HFFc6 (cell line): ENCODE data around the gene ABCB11. TPM values are rescaled to one million over a fixed set of nuclear protein-coding genes. Genes with fewer than 3 reads are reported as not detected.

ENCODE experiments used
- DNase-seq: peaks from one replicate; pipeline ENCODE4 v3.0.0-alpha.2; 2018
- H3K27ac Mint-ChIP-seq: 2 replicates; pipeline ENCODE4 v1.8.0; 2020; ENCODE audit warnings: mild to moderate bottlenecking, mixed read lengths
- H3K27me3 Mint-ChIP-seq: 2 replicates; pipeline ENCODE4 v1.8.0; 2021; ENCODE audit warnings: mild to moderate bottlenecking, moderate library complexity, mixed read lengths; ENCODE audit not compliant: insufficient read depth
- H3K36me3 Mint-ChIP-seq: 2 replicates; pipeline ENCODE4 v1.8.0; 2021; ENCODE audit warnings: low read depth, mixed read lengths
- H3K4me1 Mint-ChIP-seq: 2 replicates; pipeline ENCODE4 v1.8.0; 2020; ENCODE audit warnings: low read depth, mixed read lengths
- H3K4me3 Mint-ChIP-seq: 2 replicates; pipeline ENCODE4 v1.8.0; 2020; ENCODE audit warnings: mild to moderate bottlenecking, moderate library complexity, mixed read lengths
- H3K9me3 Mint-ChIP-seq: 2 replicates; pipeline ENCODE4 v1.8.0; 2020; ENCODE audit warnings: mild to moderate bottlenecking, mixed read lengths
- total RNA-seq, 6 experiments: library from RNA; stranded (reverse); fragmentation: NEBNext Ultra II Directional; extraction: Animal tissue kit (Norgen Biotek cat#: 25700); gene quantifications; 2 replicates in 1 of 6; 3 replicates in 5 of 6; pipeline ENCODE4 v1.2.3, GENCODE V29; 2021
- TF ChIP-seq, protein P1 (sequence below): fragments of 200-600 bp; sonication (generic); IDR thresholded peaks from 2 replicates; pipeline ENCODE4 v1.5.0; 2021; ENCODE audit warnings: antibody characterized with exemption, mild to moderate bottlenecking

Gene ABCB11
- total RNA-seq, 6 experiments from 2014 or later, result 0.02 TPM; not detected in 5

GRCh38 chr2:168930242-168930641, 100.9 kb downstream of the ABCB11 start:
- no peaks in the 10 kb centered on the region for H3K36me3 Mint-ChIP-seq
- TF ChIP-seq, protein P1, sequence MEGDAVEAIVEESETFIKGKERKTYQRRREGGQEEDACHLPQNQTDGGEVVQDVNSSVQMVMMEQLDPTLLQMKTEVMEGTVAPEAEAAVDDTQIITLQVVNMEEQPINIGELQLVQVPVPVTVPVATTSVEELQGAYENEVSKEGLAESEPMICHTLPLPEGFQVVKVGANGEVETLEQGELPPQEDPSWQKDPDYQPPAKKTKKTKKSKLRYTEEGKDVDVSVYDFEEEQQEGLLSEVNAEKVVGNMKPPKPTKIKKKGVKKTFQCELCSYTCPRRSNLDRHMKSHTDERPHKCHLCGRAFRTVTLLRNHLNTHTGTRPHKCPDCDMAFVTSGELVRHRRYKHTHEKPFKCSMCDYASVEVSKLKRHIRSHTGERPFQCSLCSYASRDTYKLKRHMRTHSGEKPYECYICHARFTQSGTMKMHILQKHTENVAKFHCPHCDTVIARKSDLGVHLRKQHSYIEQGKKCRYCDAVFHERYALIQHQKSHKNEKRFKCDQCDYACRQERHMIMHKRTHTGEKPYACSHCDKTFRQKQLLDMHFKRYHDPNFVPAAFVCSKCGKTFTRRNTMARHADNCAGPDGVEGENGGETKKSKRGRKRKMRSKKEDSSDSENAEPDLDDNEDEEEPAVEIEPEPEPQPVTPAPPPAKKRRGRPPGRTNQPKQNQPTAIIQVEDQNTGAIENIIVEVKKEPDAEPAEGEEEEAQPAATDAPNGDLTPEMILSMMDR, result no peak
- no peak overlapping the region for H3K4me3 Mint-ChIP-seq
- peaks cover 8% of the 10 kb centered on the region for H3K4me1 Mint-ChIP-seq
- no peak overlapping the region for H3K27ac Mint-ChIP-seq
- DNase-seq, result no peak
- H3K27me3 Mint-ChIP-seq, result peaks cover 10% of the 10 kb centered on the region
- H3K9me3 Mint-ChIP-seq, result no peaks in the 10 kb centered on the region

- no peaks in the 10 kb centered on the region for H3K36me3 Mint-ChIP-seq
- no peaks in the 10 kb centered on the region for H3K9me3 Mint-ChIP-seq
- no peak for DNase-seq
- H3K4me1 Mint-ChIP-seq, result no peaks in the 10 kb centered on the region
- no peak overlapping the region for H3K4me3 Mint-ChIP-seq
- no peak overlapping the region for H3K27ac Mint-ChIP-seq
- TF ChIP-seq, protein P1, result no peak
- peaks cover 10% of the 10 kb centered on the region for H3K27me3 Mint-ChIP-seq
These were observed 102.1 kb downstream of the ABCB11 start for GRCh38 chr2:168929031-168929430.

DNA sequence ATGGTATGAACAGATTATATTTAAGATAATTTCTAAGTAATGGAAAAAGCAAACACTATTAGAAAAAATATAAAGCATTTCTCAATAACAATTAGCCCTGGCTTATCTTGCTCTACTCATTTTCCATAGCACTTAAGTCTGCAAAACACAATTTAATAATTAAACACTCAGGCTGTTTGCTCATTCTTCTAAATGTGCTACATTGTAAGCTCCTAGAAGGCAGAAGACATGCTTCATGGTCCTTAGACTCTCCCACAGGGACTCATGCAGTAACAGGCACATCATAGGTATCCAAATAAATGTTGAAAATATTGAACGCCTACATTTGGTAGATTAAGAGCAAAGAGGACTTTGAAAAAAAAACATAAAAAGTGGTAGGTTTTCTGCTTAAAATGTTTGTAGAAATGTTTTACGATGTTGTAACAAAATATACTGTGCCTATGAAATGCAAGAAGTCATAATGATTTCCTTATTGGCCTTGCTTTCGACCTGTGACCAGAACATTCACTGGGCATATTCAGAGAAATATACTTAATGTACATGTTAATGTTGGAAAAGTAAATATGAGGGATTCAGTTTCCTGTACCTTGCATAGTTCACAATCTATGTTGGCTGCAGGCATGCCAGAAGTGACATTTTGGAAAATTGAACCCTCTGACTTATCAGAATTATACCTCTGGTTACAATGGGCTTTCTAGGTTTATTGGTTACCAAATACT, 102.9 kb downstream of the ABCB11 start:
- no peak overlapping the region for H3K27ac Mint-ChIP-seq
- TF ChIP-seq, protein P1, result no peak
- H3K36me3 Mint-ChIP-seq, result no peaks in the 10 kb centered on the region
- H3K27me3 Mint-ChIP-seq, result peaks cover 10% of the 10 kb centered on the region
- H3K4me1 Mint-ChIP-seq, result no peaks in the 10 kb centered on the region
- no peak overlapping the region for H3K4me3 Mint-ChIP-seq
- DNase-seq, result no peak
- no peaks in the 10 kb centered on the region for H3K9me3 Mint-ChIP-seq

- Mint-ChIP-seq H3K4me1 (no peaks in the 10 kb centered on the region), H3K27ac (no peak overlapping the region), H3K27me3 (peaks cover 18% of the 10 kb centered on the region), H3K9me3 (no peaks in the 10 kb centered on the region), H3K4me3 (no peak overlapping the region), H3K36me3 (no peaks in the 10 kb centered on the region)
- TF ChIP-seq, protein P1, result no peak
- DNase-seq, result no peak
These were observed 104.3 kb downstream of the ABCB11 start for GRCh38 chr2:168926621-168927386.

- TF ChIP-seq, protein P1, result peak; percentile 91
- Mint-ChIP-seq H3K27ac (no peak overlapping the region), H3K36me3 (no peaks in the 10 kb centered on the region), H3K9me3 (no peaks in the 10 kb centered on the region), H3K4me3 (no peak overlapping the region), H3K27me3 (peaks cover 26% of the 10 kb centered on the region), H3K4me1 (no peaks in the 10 kb centered on the region)
- DNase-seq, result peak; percentile 45
These were observed 110.5 kb downstream of the ABCB11 start for GRCh38 chr2:168920504-168921157.
